Muscle layer of duodenum (tissue), 2 donors: Measurements from ENCODE around the gene CAPN13.

Source experiments
- H3K27ac ChIP-seq: one replicate; pipeline ENCODE4 v1.7.0; 2013; ENCODE audit warnings: mild to moderate bottlenecking, low read length
- H3K27me3 ChIP-seq: one replicate; pipeline ENCODE4 v1.7.0; 2013; ENCODE audit warnings: low read depth, mild to moderate bottlenecking, control low read depth, low read length
- H3K36me3 ChIP-seq, 2 donors: one replicate each; pipeline ENCODE4 v1.7.0; 2013; ENCODE audit warnings: low read length in 2 of 2, control low read depth in 1 of 2, mild to moderate bottlenecking in 1 of 2; ENCODE audit not compliant: insufficient read depth in 2 of 2, control insufficient read depth in 1 of 2
- H3K4me1 ChIP-seq, 2 donors: one replicate each; pipeline ENCODE4 v1.7.0; 2013; ENCODE audit warnings: low read length in 2 of 2, mild to moderate bottlenecking in 2 of 2, control low read depth in 1 of 2, moderate library complexity in 1 of 2; ENCODE audit not compliant: insufficient read depth in 2 of 2, control insufficient read depth in 1 of 2
- H3K4me3 ChIP-seq, 2 donors: one replicate each; pipeline ENCODE4 v1.7.0; 2013; ENCODE audit warnings: low read length in 2 of 2, low read depth in 1 of 2, mild to moderate bottlenecking in 1 of 2
- H3K9me3 ChIP-seq, 2 donors: one replicate each; pipeline ENCODE4 v1.7.0; 2013; ENCODE audit warnings: low read length in 2 of 2, control low read depth in 1 of 2, mild to moderate bottlenecking in 1 of 2; ENCODE audit not compliant: control insufficient read depth in 1 of 2
- donor health status: healthy.

CAPN13 gene

GRCh38 chr2:30769891-30770462, 37.3 kb downstream of the CAPN13 start:
- H3K27me3 ChIP-seq: peaks cover 7% of the 10 kb centered on the region
- no peak overlapping the region for H3K27ac ChIP-seq
- no peaks in the 10 kb centered on the region for H3K9me3 ChIP-seq

GRCh38 chr2:30769481-30769780, 37.8 kb downstream of the CAPN13 start:
- H3K27me3 ChIP-seq: peaks cover 7% of the 10 kb centered on the region
- H3K4me3 ChIP-seq: no peak overlapping the region

More at GRCh38 chr2:30769891-30770462, 37.3 kb downstream of the CAPN13 start:
- no peak overlapping the region for H3K4me3 ChIP-seq
- H3K36me3 ChIP-seq: no peaks in the 10 kb centered on the region
- H3K4me1 ChIP-seq: no peaks in the 10 kb centered on the region

GRCh38 chr2:30768708-30769480, 38.4 kb downstream of the CAPN13 start:
- Histone ChIP-seq H3K4me1 (no peaks in the 10 kb centered on the region), H3K27ac (no peak overlapping the region), H3K27me3 (peaks cover 7% of the 10 kb centered on the region), H3K36me3 (no peaks in the 10 kb centered on the region), H3K9me3 (no peaks in the 10 kb centered on the region), H3K4me3 (no peak overlapping the region)

More at GRCh38 chr2:30769481-30769780, 37.8 kb downstream of the CAPN13 start:
- Histone ChIP-seq H3K36me3 (no peaks in the 10 kb centered on the region), H3K27ac (no peak overlapping the region), H3K4me1 (no peaks in the 10 kb centered on the region), H3K9me3 (no peaks in the 10 kb centered on the region)

GRCh38 chr2:30768036-30768686, 39.1 kb downstream of the CAPN13 start:
- Histone ChIP-seq H3K27ac (no peak overlapping the region), H3K36me3 (no peaks in the 10 kb centered on the region), H3K9me3 (no peaks in the 10 kb centered on the region), H3K27me3 (peaks cover 7% of the 10 kb centered on the region), H3K4me1 (no peaks in the 10 kb centered on the region), H3K4me3 (no peak overlapping the region)

GRCh38 chr2:30766666-30767065, 40.6 kb downstream of the CAPN13 start:
- H3K4me1 ChIP-seq: no peaks in the 10 kb centered on the region
- no peaks in the 10 kb centered on the region for H3K27me3 ChIP-seq
- H3K9me3 ChIP-seq: no peaks in the 10 kb centered on the region
- H3K36me3 ChIP-seq: no peaks in the 10 kb centered on the region
- no peak overlapping the region for H3K4me3 ChIP-seq
- H3K27ac ChIP-seq: no peak overlapping the region

GRCh38 chr2:30765876-30766470, 41.3 kb downstream of the CAPN13 start:
- no peaks in the 10 kb centered on the region for H3K36me3 ChIP-seq

GRCh38 chr2:30765191-30765590, 42.1 kb downstream of the CAPN13 start:
- Histone ChIP-seq H3K9me3 (no peaks in the 10 kb centered on the region), H3K4me3 (no peak overlapping the region), H3K27ac (no peak overlapping the region), H3K4me1 (no peaks in the 10 kb centered on the region), H3K36me3 (no peaks in the 10 kb centered on the region), H3K27me3 (no peaks in the 10 kb centered on the region)

More at GRCh38 chr2:30765876-30766470, 41.3 kb downstream of the CAPN13 start:
- H3K9me3 ChIP-seq: no peaks in the 10 kb centered on the region
- H3K27ac ChIP-seq: no peak overlapping the region
- H3K4me3 ChIP-seq: no peak overlapping the region
- H3K27me3 ChIP-seq: no peaks in the 10 kb centered on the region
- H3K4me1 ChIP-seq: no peaks in the 10 kb centered on the region

- H3K4me3 ChIP-seq: no peak overlapping the region
- no peaks in the 10 kb centered on the region for H3K36me3 ChIP-seq
- no peaks in the 10 kb centered on the region for H3K27me3 ChIP-seq
- no peak overlapping the region for H3K27ac ChIP-seq
- no peaks in the 10 kb centered on the region for H3K9me3 ChIP-seq
- no peaks in the 10 kb centered on the region for H3K4me1 ChIP-seq
Observed at GRCh38 chr2:30764021-30764800, 43.0 kb downstream of the CAPN13 start.

- H3K27ac ChIP-seq: no peak overlapping the region
- H3K4me3 ChIP-seq: no peak overlapping the region
- H3K27me3 ChIP-seq: no peaks in the 10 kb centered on the region
- no peaks in the 10 kb centered on the region for H3K36me3 ChIP-seq
- H3K9me3 ChIP-seq: no peaks in the 10 kb centered on the region
- H3K4me1 ChIP-seq: no peaks in the 10 kb centered on the region
Observed at GRCh38 chr2:30763151-30763660, 44.0 kb downstream of the CAPN13 start.

- no peaks in the 10 kb centered on the region for H3K27me3 ChIP-seq
- no peaks in the 10 kb centered on the region for H3K4me1 ChIP-seq
- no peaks in the 10 kb centered on the region for H3K36me3 ChIP-seq
- no peaks in the 10 kb centered on the region for H3K9me3 ChIP-seq
- H3K4me3 ChIP-seq: no peak overlapping the region
- no peak overlapping the region for H3K27ac ChIP-seq
Observed at GRCh38 chr2:30761226-30761625, 46.0 kb downstream of the CAPN13 start.

- Histone ChIP-seq H3K9me3 (no peaks in the 10 kb centered on the region), H3K36me3 (no peaks in the 10 kb centered on the region), H3K27me3 (no peaks in the 10 kb centered on the region), H3K27ac (no peak overlapping the region), H3K4me1 (no peaks in the 10 kb centered on the region), H3K4me3 (no peak overlapping the region)
Observed at GRCh38 chr2:30759481-30759880, 47.8 kb downstream of the CAPN13 start.
